ENCODE measurements around the gene ADGRB3.

The ADGRB3 gene

DNA sequence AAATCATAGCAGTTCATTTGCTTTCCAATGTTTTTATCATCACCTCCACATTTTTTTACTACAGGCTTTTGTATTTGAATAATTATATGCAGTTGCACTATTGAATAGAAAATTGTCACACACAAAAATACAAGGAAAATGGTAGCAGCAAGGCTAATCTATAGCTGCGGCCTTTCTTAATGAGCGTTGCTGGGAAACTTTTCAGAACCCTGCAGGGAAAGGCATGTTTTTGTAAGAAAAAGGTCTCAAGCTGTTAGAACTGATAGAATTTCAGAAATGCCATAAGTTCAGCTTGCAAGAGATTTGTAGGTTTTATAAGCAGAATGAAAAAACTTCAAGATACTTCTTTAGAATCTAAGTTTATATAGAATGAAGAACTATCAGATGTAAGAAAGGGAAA is 625.9 kb downstream of the ADGRB3 start:
- Histone ChIP-seq H3K27me3 (ENCODE audit: insufficient read depth, low read depth, severe bottlenecking) (no peaks in the 10 kb centered on the region), H3K36me3 (no peaks in the 10 kb centered on the region), H3K27ac (no peak overlapping the region), H3K9me3 (ENCODE audit: severe bottlenecking) (no peaks in the 10 kb centered on the region), H3K4me3 (ENCODE audit: low read depth, low read length) (no peak overlapping the region)
- TF ChIP-seq, protein P1, sequence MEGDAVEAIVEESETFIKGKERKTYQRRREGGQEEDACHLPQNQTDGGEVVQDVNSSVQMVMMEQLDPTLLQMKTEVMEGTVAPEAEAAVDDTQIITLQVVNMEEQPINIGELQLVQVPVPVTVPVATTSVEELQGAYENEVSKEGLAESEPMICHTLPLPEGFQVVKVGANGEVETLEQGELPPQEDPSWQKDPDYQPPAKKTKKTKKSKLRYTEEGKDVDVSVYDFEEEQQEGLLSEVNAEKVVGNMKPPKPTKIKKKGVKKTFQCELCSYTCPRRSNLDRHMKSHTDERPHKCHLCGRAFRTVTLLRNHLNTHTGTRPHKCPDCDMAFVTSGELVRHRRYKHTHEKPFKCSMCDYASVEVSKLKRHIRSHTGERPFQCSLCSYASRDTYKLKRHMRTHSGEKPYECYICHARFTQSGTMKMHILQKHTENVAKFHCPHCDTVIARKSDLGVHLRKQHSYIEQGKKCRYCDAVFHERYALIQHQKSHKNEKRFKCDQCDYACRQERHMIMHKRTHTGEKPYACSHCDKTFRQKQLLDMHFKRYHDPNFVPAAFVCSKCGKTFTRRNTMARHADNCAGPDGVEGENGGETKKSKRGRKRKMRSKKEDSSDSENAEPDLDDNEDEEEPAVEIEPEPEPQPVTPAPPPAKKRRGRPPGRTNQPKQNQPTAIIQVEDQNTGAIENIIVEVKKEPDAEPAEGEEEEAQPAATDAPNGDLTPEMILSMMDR (IDR thresholded peaks at IDR 0.05; ENCODE audit: low read depth, low read length), result no peak
- no peak for DNase-seq

DNA sequence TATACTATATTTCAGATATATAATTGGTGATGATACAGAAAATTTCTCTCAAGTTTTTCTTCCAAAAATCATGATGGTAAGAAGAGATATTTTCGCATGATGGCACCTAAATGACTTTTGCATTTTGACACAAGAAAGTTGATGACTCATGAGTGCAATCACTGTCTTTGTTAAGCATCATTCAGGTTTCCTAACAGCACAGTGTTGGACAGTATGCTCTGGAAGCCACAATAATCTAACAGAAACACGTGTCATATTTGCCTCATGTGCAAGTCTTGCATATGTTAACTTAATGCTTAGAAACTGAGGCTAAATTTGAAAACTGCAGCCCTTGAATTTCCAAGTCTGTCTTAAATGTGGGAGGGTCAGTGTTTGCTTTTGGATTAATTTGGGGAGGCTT is 628.2 kb downstream of the ADGRB3 start:
- Histone ChIP-seq H3K27ac (no peak overlapping the region), H3K4me3 (ENCODE audit: low read depth, low read length) (no peak overlapping the region), H3K27me3 (ENCODE audit: insufficient read depth, low read depth, severe bottlenecking) (no peaks in the 10 kb centered on the region), H3K36me3 (no peaks in the 10 kb centered on the region), H3K9me3 (ENCODE audit: severe bottlenecking) (no peaks in the 10 kb centered on the region)
- TF ChIP-seq, protein P1 (IDR thresholded peaks at IDR 0.05; ENCODE audit: low read depth, low read length), result no peak
- DNase-seq, result no peak

DNA sequence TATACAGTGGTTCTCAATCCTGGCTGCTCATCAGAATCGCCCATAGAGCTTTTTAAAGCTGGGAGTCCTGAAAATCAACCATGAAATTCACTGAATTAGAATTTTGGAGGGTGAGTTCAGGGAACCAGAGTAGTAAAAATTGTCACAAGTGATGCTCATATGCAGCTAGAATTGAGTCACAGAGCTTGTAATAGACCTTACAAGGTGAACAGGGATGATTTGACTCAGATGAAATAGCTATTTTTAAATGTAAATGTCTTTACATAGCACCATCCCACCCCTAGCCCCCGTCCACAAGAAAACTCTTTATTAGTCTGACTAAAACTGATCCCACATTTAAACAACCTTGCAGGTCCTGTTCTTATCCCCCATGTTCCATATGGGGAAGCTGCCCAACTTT is 630.0 kb downstream of the ADGRB3 start:
- Histone ChIP-seq H3K27me3 (ENCODE audit: insufficient read depth, low read depth, severe bottlenecking) (no peaks in the 10 kb centered on the region), H3K9me3 (ENCODE audit: severe bottlenecking) (no peaks in the 10 kb centered on the region), H3K4me3 (ENCODE audit: low read depth, low read length) (no peak overlapping the region), H3K36me3 (no peaks in the 10 kb centered on the region), H3K27ac (no peak overlapping the region)
- no peak for DNase-seq
- TF ChIP-seq, protein P1 (IDR thresholded peaks at IDR 0.05; ENCODE audit: low read depth, low read length), result no peak

DNA sequence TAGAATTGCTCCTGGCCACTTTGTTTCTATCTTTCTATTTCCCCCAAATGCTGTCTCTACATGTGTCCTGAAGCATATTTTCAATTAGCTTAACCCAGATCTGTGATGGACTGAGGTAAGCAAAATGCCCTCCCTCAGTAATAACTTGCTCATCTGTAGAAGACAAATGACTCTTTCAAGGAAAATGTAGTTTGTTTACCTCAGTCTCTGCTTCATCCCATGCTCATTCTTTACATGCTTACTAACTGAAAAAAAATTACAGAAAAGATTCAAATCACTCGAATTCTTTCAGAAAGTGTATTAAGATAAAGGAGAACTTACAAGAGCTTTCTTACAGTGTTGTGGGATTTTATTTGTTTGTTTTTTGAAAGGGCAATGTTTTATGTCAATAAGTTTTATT is 630.6 kb downstream of the ADGRB3 start:
- H3K36me3 ChIP-seq, result no peaks in the 10 kb centered on the region
- H3K27ac ChIP-seq, result no peak overlapping the region
- H3K27me3 ChIP-seq (ENCODE audit: insufficient read depth, low read depth, severe bottlenecking), result no peaks in the 10 kb centered on the region
- H3K9me3 ChIP-seq (ENCODE audit: severe bottlenecking), result no peaks in the 10 kb centered on the region
- DNase-seq, result no peak
- TF ChIP-seq, protein P1 (IDR thresholded peaks at IDR 0.05; ENCODE audit: low read depth, low read length), result no peak
- H3K4me3 ChIP-seq (ENCODE audit: low read depth, low read length), result no peak overlapping the region

DNA sequence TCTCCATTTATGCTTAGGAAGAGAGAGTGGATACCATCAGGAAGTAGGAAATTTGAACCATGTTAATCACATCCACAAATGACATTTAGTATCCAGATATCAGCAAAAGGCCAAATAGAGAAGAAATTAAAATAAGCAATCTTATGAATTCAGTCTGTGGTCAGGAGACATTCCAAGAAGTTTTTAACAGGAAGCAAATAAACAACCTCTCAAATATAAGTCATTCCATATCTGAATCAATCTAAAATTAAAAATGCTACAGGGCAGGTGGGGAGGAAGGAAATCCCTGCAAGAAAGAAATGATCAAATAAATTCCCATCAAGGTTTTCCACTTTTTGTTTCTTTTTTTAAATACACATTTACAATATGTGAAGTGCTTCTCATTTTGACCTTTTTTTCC is 641.1 kb downstream of the ADGRB3 start:
- DNase-seq, result no peak
- Histone ChIP-seq H3K27ac (no peak overlapping the region), H3K27me3 (ENCODE audit: insufficient read depth, low read depth, severe bottlenecking) (no peaks in the 10 kb centered on the region), H3K4me3 (ENCODE audit: low read depth, low read length) (no peak overlapping the region), H3K36me3 (no peaks in the 10 kb centered on the region), H3K9me3 (ENCODE audit: severe bottlenecking) (no peaks in the 10 kb centered on the region)
- TF ChIP-seq, protein P1 (IDR thresholded peaks at IDR 0.05; ENCODE audit: low read depth, low read length), result no peak

DNA sequence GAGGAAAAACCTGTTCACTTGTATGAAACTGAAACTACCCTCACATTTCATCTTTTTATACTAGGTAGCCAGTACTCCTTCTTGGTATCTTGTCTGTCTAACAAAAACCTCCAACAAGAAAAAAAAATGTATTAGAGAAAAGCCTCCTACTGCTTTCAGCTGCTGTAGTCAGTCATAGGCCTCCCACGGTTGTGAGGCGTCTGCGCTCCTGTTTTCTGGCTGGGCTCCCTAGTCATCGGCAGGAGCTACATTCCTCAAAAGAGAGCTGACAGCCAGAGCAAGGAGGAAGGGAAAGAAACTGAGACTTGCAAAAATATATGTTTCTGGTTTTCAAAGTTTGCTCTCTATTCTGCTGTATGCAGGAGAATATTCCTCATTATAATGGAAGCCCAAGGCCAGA is 644.7 kb downstream of the ADGRB3 start:
- Histone ChIP-seq H3K27me3 (ENCODE audit: insufficient read depth, low read depth, severe bottlenecking) (no peaks in the 10 kb centered on the region), H3K36me3 (no peaks in the 10 kb centered on the region), H3K27ac (no peak overlapping the region), H3K9me3 (ENCODE audit: severe bottlenecking) (no peaks in the 10 kb centered on the region), H3K4me3 (ENCODE audit: low read depth, low read length) (no peak overlapping the region)
- no peak for DNase-seq
- TF ChIP-seq, protein P1 (IDR thresholded peaks at IDR 0.05; ENCODE audit: low read depth, low read length), result no peak
